ENCODE measurements around the gene SLC6A12.

DNA sequence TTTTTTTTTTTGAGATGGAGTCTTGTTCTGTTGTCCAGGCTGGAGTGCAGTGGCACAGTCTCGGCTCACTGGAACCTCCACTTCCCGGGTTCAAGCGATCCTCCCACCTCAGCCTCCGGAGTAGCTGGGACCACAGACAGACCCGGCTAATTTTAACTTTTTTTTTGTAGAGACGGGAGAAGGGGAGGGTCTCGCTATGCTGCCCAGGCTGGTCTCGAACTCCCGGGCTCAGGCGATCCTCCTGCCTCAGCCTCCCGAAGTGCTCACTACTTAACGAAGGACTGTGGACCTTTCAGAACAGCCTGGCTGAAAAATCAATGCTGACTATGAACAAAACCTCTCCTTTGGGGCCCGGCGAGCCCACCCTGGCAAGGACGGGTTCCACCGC lies 10.9 kb downstream of the SLC6A12 start:
- TF ChIP-seq, protein P1, sequence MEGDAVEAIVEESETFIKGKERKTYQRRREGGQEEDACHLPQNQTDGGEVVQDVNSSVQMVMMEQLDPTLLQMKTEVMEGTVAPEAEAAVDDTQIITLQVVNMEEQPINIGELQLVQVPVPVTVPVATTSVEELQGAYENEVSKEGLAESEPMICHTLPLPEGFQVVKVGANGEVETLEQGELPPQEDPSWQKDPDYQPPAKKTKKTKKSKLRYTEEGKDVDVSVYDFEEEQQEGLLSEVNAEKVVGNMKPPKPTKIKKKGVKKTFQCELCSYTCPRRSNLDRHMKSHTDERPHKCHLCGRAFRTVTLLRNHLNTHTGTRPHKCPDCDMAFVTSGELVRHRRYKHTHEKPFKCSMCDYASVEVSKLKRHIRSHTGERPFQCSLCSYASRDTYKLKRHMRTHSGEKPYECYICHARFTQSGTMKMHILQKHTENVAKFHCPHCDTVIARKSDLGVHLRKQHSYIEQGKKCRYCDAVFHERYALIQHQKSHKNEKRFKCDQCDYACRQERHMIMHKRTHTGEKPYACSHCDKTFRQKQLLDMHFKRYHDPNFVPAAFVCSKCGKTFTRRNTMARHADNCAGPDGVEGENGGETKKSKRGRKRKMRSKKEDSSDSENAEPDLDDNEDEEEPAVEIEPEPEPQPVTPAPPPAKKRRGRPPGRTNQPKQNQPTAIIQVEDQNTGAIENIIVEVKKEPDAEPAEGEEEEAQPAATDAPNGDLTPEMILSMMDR (IDR thresholded peaks at IDR 0.05) = no peak
- TF ChIP-seq ZFX (IDR thresholded peaks at IDR 0.05; ENCODE audit: borderline replicate concordance) = no peak

All from 22Rv1 (cell line).